Activated CD4-positive, alpha-beta T cell treated with anti-CD3 and anti-CD28 coated beads, Interleukin-2, amount 50 U/mL, for 4 hours (primary cell): ENCODE measurements around the gene ATM.
"Not testable (repeated sequence)": the region's sequence is repeated elsewhere in the genome, so short reads cannot be mapped to it uniquely, and the experiment has no call there.

ENCODE experiments used
- DNase-seq, 2 experiments: peaks; one replicate each; pipeline ENCODE4 v3.0.0-alpha.2; 2020

Gene ATM

DNA sequence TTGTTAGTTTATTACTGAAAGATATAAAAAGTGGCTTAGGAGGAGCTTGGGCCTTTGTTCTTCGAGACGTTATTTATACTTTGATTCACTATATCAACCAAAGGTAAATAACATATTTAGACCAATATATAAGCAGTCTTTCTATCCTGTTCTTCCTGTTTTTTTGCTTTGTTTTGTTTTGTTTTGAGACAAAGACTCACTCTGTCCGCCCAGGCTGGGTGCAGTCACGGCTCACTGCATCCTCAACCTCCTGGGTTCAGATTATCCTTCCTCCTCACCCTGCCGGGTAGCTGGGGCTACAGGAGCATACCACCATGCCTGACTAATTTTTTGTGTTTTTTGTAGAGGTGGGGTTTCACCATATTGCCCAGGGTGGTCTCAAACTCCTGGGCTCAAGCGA, 66.8 kb downstream of the ATM start:
- DNase-seq = no peak

DNA sequence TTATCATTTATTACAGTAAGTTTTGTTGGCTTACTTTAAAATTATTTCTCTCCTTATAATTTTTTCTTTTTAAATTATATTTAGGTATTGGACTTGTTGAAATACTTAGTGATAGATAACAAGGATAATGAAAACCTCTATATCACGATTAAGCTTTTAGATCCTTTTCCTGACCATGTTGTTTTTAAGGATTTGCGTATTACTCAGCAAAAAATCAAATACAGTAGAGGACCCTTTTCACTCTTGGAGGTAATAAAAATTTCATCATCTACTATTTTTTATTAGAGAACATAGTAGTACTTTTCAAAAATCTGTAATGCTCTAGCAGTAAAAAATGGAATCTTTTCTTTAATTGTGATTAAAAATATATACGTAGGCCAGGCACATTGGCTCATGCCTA, 70.4 kb downstream of the ATM start:
- DNase-seq = no peak

DNA sequence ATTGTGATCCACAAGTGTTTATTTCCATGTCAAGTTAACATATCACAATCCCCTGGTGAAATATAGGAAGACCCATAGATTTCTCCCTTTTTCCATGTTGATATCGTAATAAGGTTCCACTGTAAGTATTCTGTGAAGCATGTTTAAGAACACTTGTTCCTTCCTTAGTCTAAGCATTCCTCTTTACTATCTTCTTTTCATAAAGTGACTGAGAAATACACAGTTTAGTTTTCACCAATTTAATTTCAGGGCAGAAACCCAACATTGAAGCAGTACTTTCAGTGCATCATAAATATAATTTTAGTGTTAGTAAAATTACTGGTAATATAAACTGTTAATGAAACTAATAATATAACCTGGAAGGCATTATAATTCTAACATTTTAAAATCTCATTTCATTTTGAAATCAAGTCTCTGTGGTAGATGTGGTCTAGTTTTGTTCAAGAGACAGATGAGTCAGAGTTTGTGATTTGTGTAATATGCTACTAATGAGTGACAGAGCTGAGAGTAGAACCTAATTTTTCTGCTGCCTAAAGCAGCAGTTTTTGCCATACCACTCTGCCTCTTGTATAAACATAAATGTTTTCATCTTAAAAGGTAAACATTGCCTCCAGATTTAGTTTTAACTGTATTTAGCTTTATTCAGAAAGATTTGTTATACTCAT, 79.4 kb downstream of the ATM start:
- no peak for DNase-seq

DNA sequence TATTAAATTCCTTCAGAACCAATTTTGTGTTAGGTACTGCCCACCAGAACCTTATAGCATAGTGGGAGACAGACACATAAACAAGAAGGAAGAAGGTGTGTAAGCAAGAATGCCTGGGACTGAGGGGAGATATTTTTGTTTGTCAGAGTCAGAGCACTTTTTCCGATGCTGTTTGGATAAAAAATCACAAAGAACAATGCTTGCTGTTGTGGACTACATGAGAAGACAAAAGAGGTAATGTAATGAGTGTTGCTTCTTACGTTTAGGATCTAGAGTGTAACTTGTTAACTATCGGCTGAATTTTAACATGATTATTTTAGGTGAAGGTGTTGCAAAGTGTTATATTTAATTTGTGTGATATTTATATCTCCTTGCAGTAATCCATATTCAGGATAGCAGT, 84.9 kb downstream of the ATM start:
- DNase-seq = no peak

DNA sequence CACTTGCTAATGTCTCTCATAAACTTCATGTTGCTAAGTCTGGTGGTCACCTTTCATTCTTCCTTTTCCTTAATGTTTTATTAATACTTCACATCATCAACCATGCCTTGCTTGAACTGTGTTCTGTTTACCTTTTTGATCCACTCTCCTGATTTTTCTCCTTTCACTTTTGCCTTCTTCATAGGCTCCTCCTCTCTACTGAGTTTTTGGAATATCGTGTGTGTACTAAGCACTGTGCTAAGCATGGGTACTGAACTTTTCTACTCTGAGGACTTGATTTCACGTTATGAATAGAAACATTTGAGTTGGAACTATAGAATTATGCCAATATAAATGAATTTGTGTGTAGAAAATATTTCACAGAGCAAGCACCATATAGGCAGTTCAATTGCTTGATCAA, 90.6 kb downstream of the ATM start:
- DNase-seq = no peak

DNA sequence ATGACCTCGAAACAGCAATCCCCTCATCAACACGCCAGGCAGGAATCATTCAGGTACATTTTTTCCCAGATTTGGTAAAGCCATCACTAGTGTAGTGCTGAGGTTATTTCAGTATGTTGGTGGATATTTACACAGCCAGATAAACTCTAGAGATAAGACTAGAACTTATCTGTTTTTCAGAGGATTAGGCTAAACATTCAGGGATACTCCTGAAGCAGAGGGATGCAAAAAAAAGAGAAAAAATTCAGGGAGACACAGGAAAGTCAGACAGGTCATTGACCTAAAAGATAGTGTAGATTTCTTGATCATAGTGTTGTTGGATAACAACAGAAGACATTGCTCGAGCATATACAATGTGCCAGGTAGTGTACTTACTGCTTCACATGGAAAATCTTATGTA, 93.2 kb downstream of the ATM start:
- no peak for DNase-seq

DNA sequence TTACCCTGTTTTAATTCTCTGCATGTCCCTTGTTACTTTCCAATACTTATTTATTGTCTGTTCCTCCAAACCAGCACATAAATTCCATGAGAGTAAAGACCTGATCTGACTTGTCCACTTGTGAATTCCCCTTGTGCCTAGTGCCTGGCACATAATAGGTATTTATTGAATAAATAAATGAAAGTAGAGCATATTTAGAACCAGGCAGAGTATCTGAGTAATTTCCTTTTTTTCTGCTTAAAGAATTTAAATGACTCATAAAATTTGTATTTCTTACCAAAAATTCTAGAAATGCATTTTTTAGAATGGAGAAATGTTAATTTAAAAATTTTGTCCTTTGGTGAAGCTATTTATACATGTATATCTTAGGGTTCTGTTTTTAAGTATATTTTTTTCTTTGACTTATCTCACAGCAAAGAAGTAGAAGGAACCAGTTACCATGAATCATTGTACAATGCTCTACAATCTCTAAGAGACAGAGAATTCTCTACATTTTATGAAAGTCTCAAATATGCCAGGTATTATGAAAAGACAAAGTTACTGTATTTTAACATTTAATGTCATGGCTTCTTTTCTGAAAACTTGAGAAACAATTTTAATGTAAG, 96.8 kb downstream of the ATM start:
- DNase-seq = no peak

DNA sequence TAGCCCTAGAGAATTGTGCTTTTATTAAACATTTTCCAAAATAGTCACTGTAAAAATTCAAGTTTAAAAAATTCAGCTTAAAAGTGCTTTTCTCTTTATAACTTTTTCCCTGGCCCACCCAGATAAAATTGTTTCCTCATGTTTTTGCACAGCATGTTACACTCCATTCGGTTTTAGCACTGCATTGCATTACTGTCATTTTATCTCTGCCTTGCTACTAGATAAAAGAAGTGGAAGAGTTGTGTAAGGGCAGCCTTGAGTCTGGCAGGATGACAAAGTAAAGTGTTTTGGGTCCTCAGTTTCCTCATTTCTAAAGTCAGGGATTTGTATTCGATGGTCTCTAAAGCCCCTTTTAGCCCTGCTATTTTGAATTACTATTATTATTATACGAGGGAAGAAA, 99.8 kb downstream of the ATM start:
- DNase-seq = no peak

DNA sequence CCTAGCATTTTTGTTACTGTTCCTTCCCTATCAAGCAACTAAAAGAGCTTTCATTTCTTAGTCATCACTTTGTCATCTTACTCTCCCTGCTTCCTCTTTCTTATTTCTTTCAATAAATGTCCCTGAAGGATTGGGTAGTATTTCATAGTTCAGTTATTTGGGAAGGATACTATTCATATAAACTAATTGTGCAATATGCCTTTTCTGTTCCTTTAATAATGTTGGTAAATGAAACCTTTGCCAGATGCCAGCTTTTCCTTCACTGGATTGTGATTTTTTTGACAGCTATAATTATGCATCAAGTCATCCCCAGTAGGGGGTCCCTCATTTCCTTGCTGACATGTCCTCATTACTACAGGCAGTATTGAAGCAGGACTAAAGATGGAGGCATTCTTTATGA, 101.7 kb downstream of the ATM start:
- DNase-seq = no peak

DNA sequence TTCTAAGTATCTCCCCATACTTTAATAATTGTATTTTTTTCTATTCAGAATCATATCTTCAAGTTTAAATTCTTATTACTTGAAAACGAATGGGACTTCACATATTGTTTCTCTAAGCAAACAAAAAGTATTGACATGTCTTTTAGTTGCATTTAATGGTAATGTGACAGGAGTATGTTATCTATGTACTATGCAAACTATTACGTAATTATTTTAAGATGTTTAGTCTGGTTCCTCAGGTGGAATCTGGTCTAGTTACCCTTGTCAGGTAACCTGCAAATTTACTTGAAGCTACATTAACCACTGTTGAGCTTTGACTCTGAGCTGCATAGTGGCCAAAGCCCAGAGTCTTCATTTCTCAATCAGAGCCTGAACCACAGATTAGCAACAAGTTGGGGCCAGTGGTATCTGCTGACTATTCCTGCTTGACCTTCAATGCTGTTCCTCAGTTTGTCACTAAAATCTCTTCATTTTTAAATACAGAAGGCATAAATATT, 110.6 kb downstream of the ATM start:
- no peak for DNase-seq

DNA sequence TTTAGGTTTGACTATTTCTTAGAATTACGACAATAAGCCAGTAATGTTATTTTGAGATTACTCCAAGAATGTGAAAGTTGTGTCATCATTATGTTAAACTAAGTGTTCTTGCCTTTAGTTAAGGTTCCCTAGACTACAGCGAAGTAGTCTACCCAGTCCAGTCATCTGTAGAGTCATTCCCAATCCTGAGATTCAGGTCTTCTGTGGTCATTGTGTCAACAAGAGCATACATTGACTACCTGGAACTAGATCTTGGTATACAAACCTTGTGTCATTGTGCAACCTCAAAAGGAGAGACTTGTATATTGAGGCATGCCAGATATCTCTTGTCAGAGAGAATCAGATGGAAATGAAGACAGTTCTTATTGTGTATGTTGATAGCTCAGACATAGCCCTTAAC, 115.9 kb downstream of the ATM start:
- DNase-seq = no peak

DNA sequence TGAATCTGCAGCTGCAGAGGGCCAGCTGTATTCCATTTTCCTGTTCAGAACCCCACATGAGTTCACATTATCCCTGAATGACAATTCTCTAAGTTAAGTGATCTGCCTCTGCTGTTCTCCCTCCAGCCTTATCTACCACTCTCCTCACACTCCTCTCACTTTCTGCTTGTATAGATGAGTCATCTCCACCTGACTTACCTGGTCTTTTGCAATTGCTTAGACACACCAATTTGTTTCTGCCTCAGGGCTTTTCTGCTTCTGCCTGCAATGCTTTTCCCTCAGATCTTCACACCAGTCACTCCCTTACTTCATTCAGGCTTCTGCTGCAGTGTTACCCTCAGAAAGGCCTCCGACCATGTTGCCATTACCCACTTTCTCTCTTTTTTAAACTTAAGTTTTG, 118.1 kb downstream of the ATM start:
- no peak for DNase-seq

DNA sequence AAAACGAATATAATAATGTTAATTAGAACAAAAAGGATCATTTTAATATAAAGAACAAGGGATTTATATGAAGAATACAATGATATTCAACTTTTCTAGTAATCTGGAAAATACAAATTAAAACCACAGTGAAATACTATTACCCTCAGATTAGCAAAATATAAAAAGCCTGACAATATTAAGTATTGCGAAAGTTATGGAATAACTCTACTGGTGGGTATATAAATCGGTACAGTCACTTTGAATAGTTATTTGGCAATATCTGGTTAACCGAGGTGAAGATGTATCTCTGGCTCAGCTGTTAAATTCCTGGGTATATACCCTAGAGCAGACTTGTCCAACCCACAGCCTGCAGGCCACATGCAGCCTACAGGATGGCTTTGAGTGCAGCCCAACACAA, 118.8 kb downstream of the ATM start:
- DNase-seq = no peak

DNA sequence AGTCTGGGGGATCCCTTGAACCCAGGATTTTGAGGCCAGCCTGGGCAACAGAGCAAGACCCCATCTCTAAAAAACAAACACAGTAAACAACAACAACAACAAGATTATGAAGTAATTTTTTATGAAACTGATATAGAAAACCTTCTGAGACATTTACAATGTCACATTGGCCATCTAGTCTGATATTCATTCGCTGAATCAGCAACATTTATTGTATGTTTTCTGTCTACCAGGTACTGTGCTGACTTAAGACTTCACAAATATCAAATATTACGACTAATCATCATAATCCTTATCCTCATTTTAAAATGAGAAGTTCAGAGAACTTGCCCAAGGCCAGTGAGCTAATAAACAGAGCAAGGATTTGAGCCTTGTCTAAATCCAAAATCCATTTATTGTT, 120.8 kb downstream of the ATM start:
- DNase-seq = no peak

DNA sequence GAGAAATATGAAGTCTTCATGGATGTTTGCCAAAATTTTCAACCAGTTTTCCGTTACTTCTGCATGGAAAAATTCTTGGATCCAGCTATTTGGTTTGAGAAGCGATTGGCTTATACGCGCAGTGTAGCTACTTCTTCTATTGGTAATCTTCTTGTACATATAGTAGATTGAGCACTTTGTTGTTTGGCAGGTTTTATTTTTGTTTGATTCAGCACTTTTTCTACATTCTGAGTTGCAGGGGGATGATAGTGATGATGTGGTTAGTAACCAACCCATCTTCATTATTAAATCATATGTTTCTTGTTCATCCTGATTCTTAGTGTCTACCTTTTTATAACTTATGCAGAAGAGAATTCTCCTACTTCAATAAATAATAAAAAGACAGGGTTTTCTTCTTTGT, 122.9 kb downstream of the ATM start:
- DNase-seq = no peak

DNA sequence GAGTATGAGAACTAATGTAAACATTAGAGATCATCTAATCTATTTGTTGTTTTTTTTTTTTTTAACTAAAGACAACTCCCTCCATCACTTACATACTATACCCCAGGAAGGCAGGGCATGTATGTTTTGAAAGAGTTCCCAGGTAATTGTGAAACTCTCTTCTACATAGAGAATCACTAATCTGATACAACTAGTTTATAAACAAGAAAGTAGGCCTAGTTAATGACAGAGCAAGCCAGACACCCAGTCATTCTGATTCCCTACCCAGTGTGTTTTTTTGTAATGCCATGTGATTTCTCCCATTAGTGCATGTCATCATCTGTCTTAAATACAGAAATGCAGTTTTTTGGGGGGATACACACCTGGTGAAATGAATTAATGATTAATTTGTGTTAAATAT, 123.6 kb downstream of the ATM start:
- no peak for DNase-seq

DNA sequence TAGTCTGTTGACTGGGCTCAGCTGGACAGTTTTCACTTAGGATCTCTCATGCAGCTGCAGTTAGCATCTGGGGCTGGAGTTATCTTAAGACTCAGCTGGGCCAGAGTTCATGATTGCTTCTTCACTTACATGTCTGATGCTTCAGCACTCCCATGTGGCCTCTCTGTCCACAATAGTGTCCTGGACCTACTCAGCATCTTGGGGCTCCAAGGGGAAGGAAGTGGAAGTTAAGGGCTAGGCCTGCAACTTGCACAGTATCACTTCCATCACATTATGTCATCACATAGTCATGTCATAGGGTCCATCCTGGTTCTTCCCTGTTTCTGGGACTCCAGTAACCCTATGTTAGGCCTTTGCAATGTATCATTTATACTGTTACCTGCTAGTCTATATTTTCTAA, 128.6 kb downstream of the ATM start:
- DNase-seq = no peak

DNA sequence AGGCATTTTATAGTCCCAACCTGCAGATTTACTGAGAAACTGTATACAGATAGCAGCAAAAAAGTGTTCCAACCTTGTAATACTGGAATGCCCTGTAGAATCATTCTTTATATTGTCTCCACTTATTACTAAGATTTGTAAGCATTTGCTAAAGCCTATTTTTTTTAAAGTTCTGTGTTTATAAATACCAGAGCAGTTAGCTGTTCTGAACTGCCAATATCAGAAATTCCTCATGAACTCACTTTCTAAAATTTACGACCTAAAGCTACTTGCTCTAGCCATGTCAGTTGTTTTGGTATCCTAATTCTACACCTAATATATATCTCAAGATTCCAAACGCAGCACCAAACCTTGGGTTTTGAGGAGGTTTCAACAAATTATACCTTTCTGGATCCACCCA, 141.3 kb downstream of the ATM start:
- DNase-seq = no peak

DNA sequence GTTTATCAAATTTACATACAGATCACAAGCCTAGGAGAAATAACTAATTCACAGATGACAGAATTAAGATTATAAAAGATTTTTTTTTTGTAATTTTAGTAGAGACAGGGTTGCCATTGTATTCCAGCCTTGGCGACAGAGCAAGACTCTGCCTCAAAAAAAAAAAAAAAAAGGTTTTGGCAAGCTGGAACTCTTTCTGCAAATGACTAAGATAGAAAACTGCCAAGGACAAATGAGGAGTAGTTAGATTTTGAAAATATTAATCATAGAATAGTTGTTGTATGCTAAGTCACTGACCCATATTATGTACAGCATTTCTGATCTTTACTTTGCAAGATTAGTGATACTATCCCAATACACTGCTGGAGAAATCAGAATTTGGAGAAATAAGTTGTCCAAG, 145.3 kb downstream of the ATM start:
- no peak for DNase-seq

DNA sequence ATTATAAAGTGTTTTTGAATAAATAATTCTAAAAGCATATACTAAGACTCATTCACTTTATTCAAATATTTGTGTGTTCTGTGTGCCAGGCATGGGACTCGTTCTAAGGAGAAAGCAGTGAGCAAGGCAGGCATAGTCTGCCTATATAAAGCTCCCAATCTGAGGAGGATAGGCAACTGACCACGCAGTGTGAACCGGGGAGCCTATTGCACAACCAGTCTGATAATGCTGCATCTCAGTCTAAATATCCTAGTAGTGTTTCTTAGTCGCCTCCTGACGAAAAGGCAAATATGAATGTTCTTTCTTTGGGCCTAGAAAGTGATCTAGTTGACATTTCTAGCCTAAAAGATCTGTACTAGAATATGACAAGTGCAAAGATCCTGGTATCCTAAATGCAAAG, 146.2 kb downstream of the ATM start:
- no peak for DNase-seq

DNA sequence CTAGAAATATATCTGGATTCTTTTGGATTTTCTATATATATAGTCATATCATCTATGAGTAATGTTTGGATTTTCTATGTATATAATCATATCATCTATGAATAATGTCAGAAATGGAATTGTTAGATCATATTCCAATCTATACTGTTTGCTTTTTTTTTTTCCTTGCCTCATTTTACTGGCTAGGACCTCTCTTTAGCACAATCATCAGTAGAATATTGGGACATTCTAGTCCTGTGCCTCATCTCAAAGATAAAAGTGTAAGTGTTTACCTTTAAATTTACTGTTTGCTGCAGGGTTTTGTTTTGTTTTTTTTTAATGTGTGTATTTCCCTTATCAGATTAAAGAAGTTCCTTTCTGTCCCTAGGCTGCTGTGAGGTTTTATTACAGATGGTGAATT, 147.4 kb downstream of the ATM start:
- no peak for DNase-seq

DNA sequence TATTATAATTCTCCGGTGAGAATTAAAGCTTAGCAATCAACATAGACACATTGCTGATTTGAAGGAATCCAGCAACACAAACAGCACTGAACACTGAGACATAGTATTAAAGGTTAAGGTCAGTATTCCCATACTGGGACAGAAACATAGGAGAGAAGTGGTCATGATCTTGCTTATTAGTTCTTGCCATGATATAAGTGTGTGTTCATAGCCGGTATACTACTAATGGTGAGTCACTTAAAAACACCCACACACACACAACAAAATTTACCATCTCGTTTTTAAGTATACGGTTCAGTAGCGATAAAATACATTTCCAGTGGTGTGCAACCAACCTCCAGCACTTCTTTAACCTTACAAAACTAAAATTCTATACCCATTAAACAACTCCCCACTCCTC, 148.1 kb downstream of the ATM start:
- no peak for DNase-seq

DNA sequence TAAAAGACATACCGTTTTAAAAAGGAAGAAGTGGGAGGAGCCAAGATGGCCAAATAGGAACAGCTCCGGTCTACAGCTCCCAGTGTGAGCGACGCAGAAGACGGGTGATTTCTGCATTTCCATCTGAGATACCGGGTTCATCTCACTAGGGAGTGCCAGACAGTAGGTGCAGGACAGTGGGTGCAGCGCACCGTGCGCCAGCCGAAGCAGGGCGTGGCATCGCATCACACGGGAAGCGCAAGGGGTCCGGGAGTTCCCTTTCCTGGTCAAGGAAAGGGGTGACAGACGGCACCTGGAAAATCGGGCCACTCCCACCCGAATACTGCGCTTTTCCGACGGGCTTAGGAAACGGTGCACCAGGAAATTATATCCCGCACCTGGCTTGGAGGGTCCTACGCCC, 150.6 kb downstream of the ATM start:
- not testable (repeated sequence) for DNase-seq

DNA sequence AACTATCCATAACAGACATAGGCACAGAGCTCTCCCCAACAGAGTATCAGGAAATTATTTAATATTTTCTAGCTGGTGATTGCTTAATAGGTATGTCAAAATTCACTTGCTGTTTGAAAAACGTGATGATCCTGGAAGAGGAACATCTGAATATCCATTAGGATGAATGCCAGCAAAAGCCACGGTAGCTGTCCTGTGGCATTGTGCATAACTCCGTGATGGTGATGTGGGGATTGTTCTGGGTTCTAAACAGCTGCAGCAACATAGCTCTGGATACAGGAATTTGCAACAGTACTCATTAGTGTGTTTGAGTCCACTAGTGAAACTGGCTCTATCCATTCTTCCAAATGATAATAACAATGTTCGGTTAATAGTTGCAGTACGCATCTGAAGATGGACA, 165.7 kb downstream of the ATM start:
- DNase-seq = no peak

DNA sequence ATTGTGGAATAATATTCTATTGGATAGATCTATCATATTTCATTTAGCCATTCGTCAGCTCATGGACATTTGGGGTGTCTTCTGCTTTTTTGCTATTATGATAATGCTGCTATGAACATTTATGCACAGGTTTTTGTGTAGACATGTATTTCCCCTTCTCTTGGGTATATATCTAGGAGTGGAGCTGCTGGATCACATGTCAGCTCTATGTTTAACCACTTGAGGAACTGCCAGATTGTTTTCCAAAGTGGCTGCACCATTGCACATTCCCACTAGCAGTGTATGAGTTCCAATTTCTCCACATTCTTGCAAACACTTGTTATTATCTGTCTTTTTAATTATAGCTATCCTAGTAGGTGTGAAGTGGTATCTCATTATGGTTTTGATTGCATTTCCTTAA, 169.5 kb downstream of the ATM start:
- no peak for DNase-seq
